ENCODE results near the gene COG5.

Gene COG5

DNA sequence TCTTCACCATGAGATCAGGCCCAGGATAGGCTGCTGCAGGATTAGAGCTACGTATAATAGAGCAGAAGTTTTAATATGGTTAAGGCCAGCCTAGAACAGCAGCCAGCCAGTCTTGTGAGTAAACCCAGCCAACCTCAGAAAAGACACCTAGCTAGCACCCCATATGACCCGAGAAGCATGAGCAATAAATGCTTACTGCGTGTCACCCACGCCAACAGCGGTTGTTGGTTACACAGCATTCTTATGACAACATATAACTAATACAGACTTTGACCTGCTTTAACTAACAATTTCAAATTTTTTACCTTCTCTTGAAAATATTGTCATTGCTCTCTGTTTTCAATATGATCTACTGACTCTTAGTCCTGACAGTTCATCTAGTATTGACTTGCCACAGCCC, 289.2 kb downstream of the COG5 start:
- H3K36me3 ChIP-seq (ENCODE audit: control insufficient read depth in 2 of 2, insufficient read depth in 2 of 2, low read length in 2 of 2), result no peaks in the 10 kb centered on the region
- no peak overlapping the region for H3K9ac ChIP-seq (ENCODE audit: low read depth in 1 of 2, low read length in 2 of 2)
- H3K27me3 ChIP-seq (ENCODE audit: control insufficient read depth in 2 of 2, insufficient read depth in 2 of 2, low read length in 2 of 2), result no peaks in the 10 kb centered on the region
- no peak overlapping the region for H3K4me3 ChIP-seq (ENCODE audit: low read length in 2 of 2)
- H3K4me1 ChIP-seq (ENCODE audit: control insufficient read depth in 2 of 2, insufficient read depth in 2 of 2, low read length in 2 of 2), result no peaks in the 10 kb centered on the region
- no peaks in the 10 kb centered on the region for H3K9me3 ChIP-seq (ENCODE audit: control insufficient read depth in 2 of 2, low read length in 2 of 2)
- no peak overlapping the region for H3K27ac ChIP-seq (ENCODE audit: low read depth in 2 of 2, low read length in 2 of 2)

DNA sequence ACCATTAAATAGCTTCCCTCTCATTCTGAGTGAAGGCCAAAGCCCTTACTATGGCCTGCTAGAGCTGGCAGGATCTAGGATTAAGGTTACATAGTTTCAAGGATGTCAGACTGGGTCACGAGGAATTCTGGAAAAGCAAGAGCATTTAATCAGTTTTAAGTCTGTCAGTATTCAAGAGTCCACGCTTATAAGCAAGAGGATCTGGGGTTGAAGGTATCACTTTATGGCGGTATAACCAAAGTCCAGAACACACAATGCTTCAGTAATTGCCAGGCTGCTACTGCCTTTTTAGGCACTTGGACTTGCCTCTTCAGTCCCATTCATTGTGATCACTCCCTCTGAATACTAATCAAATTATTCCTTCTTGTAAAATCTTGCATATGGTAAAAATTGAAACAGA, 293.9 kb downstream of the COG5 start:
- no peaks in the 10 kb centered on the region for H3K4me1 ChIP-seq (ENCODE audit: control insufficient read depth in 2 of 2, insufficient read depth in 2 of 2, low read length in 2 of 2)
- H3K27me3 ChIP-seq (ENCODE audit: control insufficient read depth in 2 of 2, insufficient read depth in 2 of 2, low read length in 2 of 2), result no peaks in the 10 kb centered on the region
- H3K27ac ChIP-seq (ENCODE audit: low read depth in 2 of 2, low read length in 2 of 2), result no peak overlapping the region
- H3K4me3 ChIP-seq (ENCODE audit: low read length in 2 of 2), result no peak overlapping the region
- H3K9ac ChIP-seq (ENCODE audit: low read depth in 1 of 2, low read length in 2 of 2), result no peak overlapping the region
- no peaks in the 10 kb centered on the region for H3K36me3 ChIP-seq (ENCODE audit: control insufficient read depth in 2 of 2, insufficient read depth in 2 of 2, low read length in 2 of 2)
- H3K9me3 ChIP-seq (ENCODE audit: control insufficient read depth in 2 of 2, low read length in 2 of 2), result no peaks in the 10 kb centered on the region

DNA sequence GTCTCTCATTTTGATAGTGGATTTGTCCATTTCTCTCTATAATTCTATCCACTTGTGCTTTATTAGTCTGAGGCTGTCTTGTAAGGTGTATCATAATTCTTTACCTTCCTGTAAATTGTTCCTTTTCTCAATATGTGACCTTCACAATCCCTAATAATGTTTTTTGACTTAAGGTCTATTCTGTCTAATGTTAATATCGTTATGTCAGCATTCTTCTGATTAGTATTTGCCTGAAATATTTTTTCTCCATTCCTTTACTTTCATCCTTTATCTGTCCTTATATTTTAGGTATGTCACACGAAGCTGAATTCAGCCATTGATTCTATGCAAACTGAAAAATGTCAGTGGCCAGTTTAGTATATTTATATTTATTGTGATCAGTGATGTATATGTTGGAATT, 295.1 kb downstream of the COG5 start:
- H3K9ac ChIP-seq (ENCODE audit: low read depth in 1 of 2, low read length in 2 of 2), result no peak overlapping the region
- H3K4me3 ChIP-seq (ENCODE audit: low read length in 2 of 2), result no peak overlapping the region
- no peak overlapping the region for H3K27ac ChIP-seq (ENCODE audit: low read depth in 2 of 2, low read length in 2 of 2)
- no peaks in the 10 kb centered on the region for H3K9me3 ChIP-seq (ENCODE audit: control insufficient read depth in 2 of 2, low read length in 2 of 2)
- no peaks in the 10 kb centered on the region for H3K27me3 ChIP-seq (ENCODE audit: control insufficient read depth in 2 of 2, insufficient read depth in 2 of 2, low read length in 2 of 2)
- no peaks in the 10 kb centered on the region for H3K36me3 ChIP-seq (ENCODE audit: control insufficient read depth in 2 of 2, insufficient read depth in 2 of 2, low read length in 2 of 2)
- H3K4me1 ChIP-seq (ENCODE audit: control insufficient read depth in 2 of 2, insufficient read depth in 2 of 2, low read length in 2 of 2), result no peaks in the 10 kb centered on the region

DNA sequence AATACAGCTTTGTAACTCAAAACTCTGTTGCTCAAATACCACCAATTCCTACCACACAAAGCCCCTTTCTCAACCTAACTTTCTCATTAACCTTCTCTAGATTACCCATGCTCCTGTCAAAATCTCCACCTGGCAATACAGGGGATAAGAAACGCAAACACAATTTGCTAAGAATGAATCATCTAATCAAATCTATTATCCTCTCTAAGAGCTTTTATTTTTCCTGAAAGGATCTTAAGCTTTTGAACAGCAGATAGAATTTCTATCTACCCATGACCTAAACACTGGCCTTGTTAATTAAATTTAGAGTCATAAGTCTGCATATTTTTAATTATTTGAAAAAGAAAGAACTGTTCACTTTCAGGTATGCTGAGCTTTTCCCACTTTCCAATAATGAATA, 296.6 kb downstream of the COG5 start:
- Histone ChIP-seq H3K4me3 (ENCODE audit: low read length in 2 of 2) (no peak overlapping the region), H3K27me3 (ENCODE audit: control insufficient read depth in 2 of 2, insufficient read depth in 2 of 2, low read length in 2 of 2) (no peaks in the 10 kb centered on the region), H3K36me3 (ENCODE audit: control insufficient read depth in 2 of 2, insufficient read depth in 2 of 2, low read length in 2 of 2) (no peaks in the 10 kb centered on the region), H3K9me3 (ENCODE audit: control insufficient read depth in 2 of 2, low read length in 2 of 2) (no peaks in the 10 kb centered on the region), H3K9ac (ENCODE audit: low read depth in 1 of 2, low read length in 2 of 2) (no peak overlapping the region), H3K27ac (ENCODE audit: low read depth in 2 of 2, low read length in 2 of 2) (no peak overlapping the region), H3K4me1 (ENCODE audit: control insufficient read depth in 2 of 2, insufficient read depth in 2 of 2, low read length in 2 of 2) (no peaks in the 10 kb centered on the region)

DNA sequence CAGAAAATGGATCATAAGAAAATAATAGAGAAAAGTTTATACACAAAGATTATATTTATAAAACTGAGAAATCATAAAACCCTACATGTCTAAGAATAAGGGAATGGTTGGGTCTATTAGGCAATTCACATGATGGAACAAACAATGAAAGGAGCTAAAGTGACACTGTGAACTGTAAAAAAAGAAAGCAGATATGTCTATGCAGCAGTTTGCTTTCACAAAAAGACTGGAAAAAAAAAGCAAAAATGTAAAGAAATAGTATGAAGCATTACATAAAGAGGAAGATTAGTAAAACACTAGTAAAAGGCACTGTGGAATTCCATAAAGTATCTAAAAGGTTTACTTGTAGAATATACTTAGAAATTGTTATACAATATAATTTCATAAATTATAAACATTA, 299.0 kb downstream of the COG5 start:
- Histone ChIP-seq H3K9me3 (ENCODE audit: control insufficient read depth in 2 of 2, low read length in 2 of 2) (no peaks in the 10 kb centered on the region), H3K27ac (ENCODE audit: low read depth in 2 of 2, low read length in 2 of 2) (no peak overlapping the region), H3K4me1 (ENCODE audit: control insufficient read depth in 2 of 2, insufficient read depth in 2 of 2, low read length in 2 of 2) (no peaks in the 10 kb centered on the region), H3K36me3 (ENCODE audit: control insufficient read depth in 2 of 2, insufficient read depth in 2 of 2, low read length in 2 of 2) (no peaks in the 10 kb centered on the region), H3K27me3 (ENCODE audit: control insufficient read depth in 2 of 2, insufficient read depth in 2 of 2, low read length in 2 of 2) (no peaks in the 10 kb centered on the region), H3K9ac (ENCODE audit: low read depth in 1 of 2, low read length in 2 of 2) (no peak overlapping the region), H3K4me3 (ENCODE audit: low read length in 2 of 2) (no peak overlapping the region)

DNA sequence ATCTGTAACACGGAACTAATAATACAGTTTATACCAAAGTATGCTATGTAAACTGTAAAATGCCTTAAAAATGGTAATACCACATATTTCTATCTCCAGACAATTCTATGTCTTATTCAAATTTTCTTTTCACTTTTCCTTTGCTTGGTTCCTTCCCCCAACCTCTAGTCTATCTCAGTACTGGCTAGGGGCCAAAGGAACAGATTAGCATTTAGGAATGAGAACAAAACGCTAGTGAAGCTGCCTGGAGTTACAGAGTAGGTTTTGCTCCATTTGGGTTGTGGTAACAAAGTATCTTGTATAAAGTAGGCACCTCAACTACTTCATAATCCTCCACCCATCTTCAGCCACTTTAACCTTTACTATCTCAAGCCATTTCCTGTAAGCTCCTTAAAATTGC, 300.9 kb downstream of the COG5 start:
- Histone ChIP-seq H3K9ac (ENCODE audit: low read depth in 1 of 2, low read length in 2 of 2) (no peak overlapping the region), H3K4me1 (ENCODE audit: control insufficient read depth in 2 of 2, insufficient read depth in 2 of 2, low read length in 2 of 2) (no peaks in the 10 kb centered on the region), H3K9me3 (ENCODE audit: control insufficient read depth in 2 of 2, low read length in 2 of 2) (no peaks in the 10 kb centered on the region), H3K36me3 (ENCODE audit: control insufficient read depth in 2 of 2, insufficient read depth in 2 of 2, low read length in 2 of 2) (no peaks in the 10 kb centered on the region), H3K27me3 (ENCODE audit: control insufficient read depth in 2 of 2, insufficient read depth in 2 of 2, low read length in 2 of 2) (no peaks in the 10 kb centered on the region), H3K27ac (ENCODE audit: low read depth in 2 of 2, low read length in 2 of 2) (no peak overlapping the region), H3K4me3 (ENCODE audit: low read length in 2 of 2) (no peak overlapping the region)

DNA sequence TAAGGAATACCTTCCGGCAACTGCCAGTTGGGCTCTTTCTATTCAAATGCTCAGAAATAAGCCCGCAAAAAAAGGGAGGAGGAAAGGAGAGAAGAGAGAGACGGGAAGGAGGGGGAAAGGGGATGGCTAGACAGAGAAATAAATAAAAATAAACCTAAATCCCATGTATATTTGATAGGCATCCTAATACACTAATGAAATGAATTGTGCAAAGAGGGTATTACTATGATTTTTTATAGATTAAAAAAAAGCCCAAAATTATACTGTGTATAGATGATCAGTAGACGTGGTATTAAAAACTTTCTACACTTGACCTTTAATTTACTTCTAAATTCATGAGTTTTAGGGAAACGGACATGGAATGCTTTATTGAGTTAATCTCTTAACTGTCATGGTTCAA, 305.0 kb downstream of the COG5 start:
- Histone ChIP-seq H3K4me1 (ENCODE audit: control insufficient read depth in 2 of 2, insufficient read depth in 2 of 2, low read length in 2 of 2) (no peaks in the 10 kb centered on the region), H3K27ac (ENCODE audit: low read depth in 2 of 2, low read length in 2 of 2) (no peak overlapping the region), H3K4me3 (ENCODE audit: low read length in 2 of 2) (no peak overlapping the region), H3K9me3 (ENCODE audit: control insufficient read depth in 2 of 2, low read length in 2 of 2) (no peaks in the 10 kb centered on the region), H3K9ac (ENCODE audit: low read depth in 1 of 2, low read length in 2 of 2) (no peak overlapping the region), H3K27me3 (ENCODE audit: control insufficient read depth in 2 of 2, insufficient read depth in 2 of 2, low read length in 2 of 2) (no peaks in the 10 kb centered on the region), H3K36me3 (ENCODE audit: control insufficient read depth in 2 of 2, insufficient read depth in 2 of 2, low read length in 2 of 2) (peaks cover 0 to 2% of the 10 kb centered on the region in 2 donors)

DNA sequence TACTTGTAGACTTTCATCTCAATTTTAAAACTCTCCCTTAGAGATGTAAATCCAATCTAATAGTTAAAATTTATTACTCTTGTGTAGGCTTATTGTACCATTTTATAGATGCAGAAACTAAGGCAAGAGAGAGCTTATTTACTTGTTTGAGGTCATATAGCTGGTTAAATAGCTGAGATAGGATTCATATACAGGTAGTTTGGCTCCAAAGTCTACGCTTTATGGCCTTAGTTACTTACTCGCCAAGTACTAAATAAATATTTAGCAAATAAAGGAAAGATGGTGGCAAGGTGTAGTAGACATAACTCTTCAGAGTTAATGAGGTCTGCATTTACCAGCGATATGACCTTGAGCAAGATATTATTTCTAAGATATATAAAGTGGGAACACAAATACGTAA, 308.1 kb downstream of the COG5 start:
- H3K9me3 ChIP-seq (ENCODE audit: control insufficient read depth in 2 of 2, low read length in 2 of 2), result no peaks in the 10 kb centered on the region
- H3K9ac ChIP-seq (ENCODE audit: low read depth in 1 of 2, low read length in 2 of 2), result no peak overlapping the region
- no peak overlapping the region for H3K4me3 ChIP-seq (ENCODE audit: low read length in 2 of 2)
- H3K36me3 ChIP-seq (ENCODE audit: control insufficient read depth in 2 of 2, insufficient read depth in 2 of 2, low read length in 2 of 2), result peaks cover 0 to 2% of the 10 kb centered on the region in 2 donors
- H3K27ac ChIP-seq (ENCODE audit: low read depth in 2 of 2, low read length in 2 of 2), result no peak overlapping the region
- H3K4me1 ChIP-seq (ENCODE audit: control insufficient read depth in 2 of 2, insufficient read depth in 2 of 2, low read length in 2 of 2), result no peaks in the 10 kb centered on the region
- H3K27me3 ChIP-seq (ENCODE audit: control insufficient read depth in 2 of 2, insufficient read depth in 2 of 2, low read length in 2 of 2), result no peaks in the 10 kb centered on the region

DNA sequence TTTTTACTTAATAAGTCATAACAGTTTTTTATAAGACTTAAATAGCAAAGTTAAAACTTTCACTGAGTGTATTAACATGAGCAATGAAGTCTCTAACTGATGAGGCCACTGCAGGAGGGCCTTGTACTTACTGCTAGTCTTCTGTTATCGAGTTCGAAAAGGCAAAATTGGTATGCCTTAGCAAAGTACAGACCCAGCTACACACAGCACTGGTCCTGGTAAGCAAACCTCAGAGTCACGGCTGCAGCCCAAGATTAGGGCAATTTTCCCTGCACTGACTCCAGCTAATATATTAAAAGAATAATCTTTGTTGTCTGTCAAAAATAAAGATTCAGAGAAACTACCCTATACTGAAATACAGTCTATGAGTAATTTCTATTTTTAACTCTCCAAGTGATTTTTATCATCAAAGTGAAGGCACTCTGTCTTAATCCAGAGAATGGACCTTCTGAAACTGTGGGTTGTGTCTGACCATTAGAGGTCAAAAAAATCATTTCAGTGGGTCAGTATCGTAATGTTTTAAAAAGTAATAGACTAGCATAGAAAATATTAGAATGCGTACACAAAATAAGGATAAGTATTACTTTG, 309.2 kb downstream of the COG5 start:
- no peaks in the 10 kb centered on the region for H3K9me3 ChIP-seq (ENCODE audit: control insufficient read depth in 2 of 2, low read length in 2 of 2)
- H3K36me3 ChIP-seq (ENCODE audit: control insufficient read depth in 2 of 2, insufficient read depth in 2 of 2, low read length in 2 of 2), result peaks cover 0 to 2% of the 10 kb centered on the region in 2 donors
- H3K4me1 ChIP-seq (ENCODE audit: control insufficient read depth in 2 of 2, insufficient read depth in 2 of 2, low read length in 2 of 2), result no peaks in the 10 kb centered on the region
- H3K27ac ChIP-seq (ENCODE audit: low read depth in 2 of 2, low read length in 2 of 2), result no peak overlapping the region
- no peak overlapping the region for H3K9ac ChIP-seq (ENCODE audit: low read depth in 1 of 2, low read length in 2 of 2)
- H3K27me3 ChIP-seq (ENCODE audit: control insufficient read depth in 2 of 2, insufficient read depth in 2 of 2, low read length in 2 of 2), result no peaks in the 10 kb centered on the region
- no peak overlapping the region for H3K4me3 ChIP-seq (ENCODE audit: low read length in 2 of 2)

DNA sequence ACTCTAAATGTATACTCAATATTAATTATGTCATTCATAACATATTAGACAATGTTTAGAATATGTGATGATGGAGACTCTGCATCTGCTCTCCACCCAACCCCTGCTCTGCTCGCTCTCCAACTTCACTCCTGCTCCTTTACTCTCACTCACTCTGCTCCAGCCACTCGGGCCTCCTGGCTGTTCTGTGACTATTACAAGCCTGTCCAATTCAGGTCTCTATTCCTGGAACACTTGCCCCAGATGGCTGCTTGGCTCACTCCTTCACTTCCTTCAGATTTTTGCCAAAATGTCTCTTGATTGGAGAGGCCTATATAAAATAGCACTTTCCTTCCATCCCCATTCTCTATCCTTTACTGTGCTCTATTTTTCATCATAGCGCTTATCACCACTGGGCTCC, 310.1 kb downstream of the COG5 start:
- H3K27me3 ChIP-seq (ENCODE audit: control insufficient read depth in 2 of 2, insufficient read depth in 2 of 2, low read length in 2 of 2), result no peaks in the 10 kb centered on the region
- no peak overlapping the region for H3K4me3 ChIP-seq (ENCODE audit: low read length in 2 of 2)
- no peak overlapping the region for H3K9ac ChIP-seq (ENCODE audit: low read depth in 1 of 2, low read length in 2 of 2)
- H3K36me3 ChIP-seq (ENCODE audit: control insufficient read depth in 2 of 2, insufficient read depth in 2 of 2, low read length in 2 of 2), result peaks cover 0 to 2% of the 10 kb centered on the region in 2 donors
- no peaks in the 10 kb centered on the region for H3K9me3 ChIP-seq (ENCODE audit: control insufficient read depth in 2 of 2, low read length in 2 of 2)
- H3K4me1 ChIP-seq (ENCODE audit: control insufficient read depth in 2 of 2, insufficient read depth in 2 of 2, low read length in 2 of 2), result no peaks in the 10 kb centered on the region
- H3K27ac ChIP-seq (ENCODE audit: low read depth in 2 of 2, low read length in 2 of 2), result no peak overlapping the region

DNA sequence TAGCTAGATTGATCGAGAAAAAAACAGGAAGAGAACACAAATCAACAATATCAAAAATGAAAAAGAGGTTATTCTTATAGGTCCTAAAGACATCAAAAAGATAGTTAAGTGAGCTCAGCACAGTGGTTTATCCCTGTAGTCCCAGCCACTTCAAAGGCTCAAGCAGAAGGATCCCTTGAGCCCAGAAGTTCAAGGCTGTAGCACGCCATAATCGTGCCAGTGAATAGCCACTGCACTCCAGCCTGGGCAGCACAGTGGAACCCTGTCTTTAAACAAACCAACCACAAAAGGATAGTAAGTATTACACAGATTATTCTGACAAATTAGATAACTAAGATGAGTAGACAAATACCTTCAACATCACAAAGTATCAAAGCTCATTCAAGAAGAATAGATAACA, 311.8 kb downstream of the COG5 start:
- Histone ChIP-seq H3K27ac (ENCODE audit: low read depth in 2 of 2, low read length in 2 of 2) (no peak overlapping the region), H3K36me3 (ENCODE audit: control insufficient read depth in 2 of 2, insufficient read depth in 2 of 2, low read length in 2 of 2) (peaks cover 7 to 11% of the 10 kb centered on the region in 2 donors), H3K9me3 (ENCODE audit: control insufficient read depth in 2 of 2, low read length in 2 of 2) (no peaks in the 10 kb centered on the region), H3K27me3 (ENCODE audit: control insufficient read depth in 2 of 2, insufficient read depth in 2 of 2, low read length in 2 of 2) (no peaks in the 10 kb centered on the region), H3K4me3 (ENCODE audit: low read length in 2 of 2) (no peak overlapping the region), H3K9ac (ENCODE audit: low read depth in 1 of 2, low read length in 2 of 2) (no peak overlapping the region), H3K4me1 (ENCODE audit: control insufficient read depth in 2 of 2, insufficient read depth in 2 of 2, low read length in 2 of 2) (no peaks in the 10 kb centered on the region)

Data from mucosa of rectum (tissue), 2 donors.